Activated naive CD4-positive, alpha-beta T cell treated with anti-CD3 and anti-CD28 coated beads, Interleukin-2, amount 50 U/mL, for 24 hours (primary cell): Measurements from ENCODE around the gene KRT39.
"Not testable (repeated sequence)": the region's sequence is repeated elsewhere in the genome, so short reads cannot be mapped to it uniquely, and the experiment has no call there.

Source experiments
- H3K27ac Mint-ChIP-seq: one replicate; pipeline ENCODE4 v1.8.0; 2021; ENCODE audit warnings: mild to moderate bottlenecking, mixed read lengths
- H3K27me3 Mint-ChIP-seq: one replicate; pipeline ENCODE4 v1.8.0; 2021; ENCODE audit warnings: mixed read lengths
- H3K36me3 Mint-ChIP-seq: one replicate; pipeline ENCODE4 v1.8.0; 2021; ENCODE audit warnings: mixed read lengths
- H3K4me1 Mint-ChIP-seq: one replicate; pipeline ENCODE4 v1.8.0; 2021; ENCODE audit warnings: mixed read lengths
- H3K4me3 Mint-ChIP-seq: one replicate; pipeline ENCODE4 v1.8.0; 2021; ENCODE audit warnings: mild to moderate bottlenecking, mixed read lengths
- H3K9me3 Mint-ChIP-seq: one replicate; pipeline ENCODE4 v1.8.0; 2021; ENCODE audit warnings: mixed read lengths

Gene KRT39

GRCh38 chr17:40936976-40937375 lies 29.8 kb downstream of the KRT39 start:
- no peaks in the 10 kb centered on the region for H3K4me1 Mint-ChIP-seq
- H3K27me3 Mint-ChIP-seq: peaks cover 6% of the 10 kb centered on the region
- no peak overlapping the region for H3K4me3 Mint-ChIP-seq
- no peaks in the 10 kb centered on the region for H3K36me3 Mint-ChIP-seq
- no peaks in the 10 kb centered on the region for H3K9me3 Mint-ChIP-seq
- no peak overlapping the region for H3K27ac Mint-ChIP-seq

- Mint-ChIP-seq H3K9me3 (no peaks in the 10 kb centered on the region), H3K27ac (no peak overlapping the region), H3K4me3 (no peak overlapping the region), H3K27me3 (peaks cover 6% of the 10 kb centered on the region), H3K36me3 (no peaks in the 10 kb centered on the region), H3K4me1 (no peaks in the 10 kb centered on the region)
These were observed 30.2 kb downstream of the KRT39 start for GRCh38 chr17:40936437-40936971.

- H3K4me3 Mint-ChIP-seq: no peak overlapping the region
- no peak overlapping the region for H3K27ac Mint-ChIP-seq
- H3K4me1 Mint-ChIP-seq: no peaks in the 10 kb centered on the region
- no peaks in the 10 kb centered on the region for H3K9me3 Mint-ChIP-seq
- H3K27me3 Mint-ChIP-seq: peaks cover 6% of the 10 kb centered on the region
- H3K36me3 Mint-ChIP-seq: no peaks in the 10 kb centered on the region
These were observed 31.1 kb downstream of the KRT39 start for GRCh38 chr17:40935624-40936023.

GRCh38 chr17:40932608-40933007 lies 34.1 kb downstream of the KRT39 start:
- H3K36me3 Mint-ChIP-seq: no peaks in the 10 kb centered on the region
- no peaks in the 10 kb centered on the region for H3K9me3 Mint-ChIP-seq
- no peak overlapping the region for H3K27ac Mint-ChIP-seq
- H3K4me1 Mint-ChIP-seq: no peaks in the 10 kb centered on the region
- peaks cover 6% of the 10 kb centered on the region for H3K27me3 Mint-ChIP-seq
- H3K4me3 Mint-ChIP-seq: no peak overlapping the region

- H3K4me1 Mint-ChIP-seq: no peaks in the 10 kb centered on the region
- no peaks in the 10 kb centered on the region for H3K36me3 Mint-ChIP-seq
- H3K27ac Mint-ChIP-seq: no peak overlapping the region
- H3K27me3 Mint-ChIP-seq: peaks cover 7% of the 10 kb centered on the region
- no peak overlapping the region for H3K4me3 Mint-ChIP-seq
- no peaks in the 10 kb centered on the region for H3K9me3 Mint-ChIP-seq
These were observed 35.4 kb downstream of the KRT39 start for GRCh38 chr17:40931311-40931710.

- no peak overlapping the region for H3K27ac Mint-ChIP-seq
- H3K9me3 Mint-ChIP-seq: no peaks in the 10 kb centered on the region
- peaks cover 7% of the 10 kb centered on the region for H3K4me1 Mint-ChIP-seq
These were observed 40.4 kb downstream of the KRT39 start for GRCh38 chr17:40926341-40926740.

GRCh38 chr17:40922239-40922638 lies 44.5 kb downstream of the KRT39 start:
- H3K27me3 Mint-ChIP-seq: peaks cover 11% of the 10 kb centered on the region
- H3K4me1 Mint-ChIP-seq: peaks cover 12% of the 10 kb centered on the region
- no peak overlapping the region for H3K27ac Mint-ChIP-seq
- no peak overlapping the region for H3K4me3 Mint-ChIP-seq
- H3K9me3 Mint-ChIP-seq: no peaks in the 10 kb centered on the region
- no peaks in the 10 kb centered on the region for H3K36me3 Mint-ChIP-seq

More at GRCh38 chr17:40926341-40926740, 40.4 kb downstream of the KRT39 start:
- Mint-ChIP-seq H3K36me3 (no peaks in the 10 kb centered on the region), H3K27me3 (peaks cover 8% of the 10 kb centered on the region), H3K4me3 (no peak overlapping the region)

- H3K36me3 Mint-ChIP-seq: no peaks in the 10 kb centered on the region
These were observed 45.7 kb downstream of the KRT39 start for GRCh38 chr17:40921026-40921425.

GRCh38 chr17:40917116-40917515 lies 49.6 kb downstream of the KRT39 start:
- not testable (repeated sequence) for H3K27me3 Mint-ChIP-seq, H3K9me3 Mint-ChIP-seq, H3K36me3 Mint-ChIP-seq, H3K4me3 Mint-ChIP-seq, H3K27ac Mint-ChIP-seq
- H3K4me1 Mint-ChIP-seq: peaks cover 17% of the 10 kb centered on the region

More at GRCh38 chr17:40921026-40921425, 45.7 kb downstream of the KRT39 start:
- no peak overlapping the region for H3K27ac Mint-ChIP-seq
- peaks cover 12% of the 10 kb centered on the region for H3K4me1 Mint-ChIP-seq
- H3K9me3 Mint-ChIP-seq: no peaks in the 10 kb centered on the region
- no peak overlapping the region for H3K4me3 Mint-ChIP-seq
- H3K27me3 Mint-ChIP-seq: peaks cover 4% of the 10 kb centered on the region

- H3K4me1 Mint-ChIP-seq: peaks cover 14% of the 10 kb centered on the region
- no peak overlapping the region for H3K4me3 Mint-ChIP-seq
- H3K27ac Mint-ChIP-seq: no peak overlapping the region
- H3K36me3 Mint-ChIP-seq: no peaks in the 10 kb centered on the region
- peaks cover 3% of the 10 kb centered on the region for H3K27me3 Mint-ChIP-seq
- no peaks in the 10 kb centered on the region for H3K9me3 Mint-ChIP-seq
These were observed 50.4 kb downstream of the KRT39 start for GRCh38 chr17:40916366-40916765.

- H3K4me1 Mint-ChIP-seq: peaks cover 8% of the 10 kb centered on the region
- no peaks in the 10 kb centered on the region for H3K36me3 Mint-ChIP-seq
- no peaks in the 10 kb centered on the region for H3K9me3 Mint-ChIP-seq
- no peak overlapping the region for H3K4me3 Mint-ChIP-seq
- peaks cover 3% of the 10 kb centered on the region for H3K27me3 Mint-ChIP-seq
- H3K27ac Mint-ChIP-seq: no peak overlapping the region
These were observed 51.0 kb downstream of the KRT39 start for GRCh38 chr17:40915721-40916256.

- Mint-ChIP-seq H3K9me3 (no peaks in the 10 kb centered on the region), H3K27me3 (peaks cover 3% of the 10 kb centered on the region), H3K4me1 (peaks cover 8% of the 10 kb centered on the region), H3K4me3 (no peak overlapping the region), H3K36me3 (no peaks in the 10 kb centered on the region), H3K27ac (no peak overlapping the region)
These were observed 51.5 kb downstream of the KRT39 start for GRCh38 chr17:40915199-40915661.

- no peak overlapping the region for H3K27ac Mint-ChIP-seq
- H3K9me3 Mint-ChIP-seq: no peaks in the 10 kb centered on the region
- no peak overlapping the region for H3K4me3 Mint-ChIP-seq
- no peaks in the 10 kb centered on the region for H3K36me3 Mint-ChIP-seq
- H3K4me1 Mint-ChIP-seq: peaks cover 8% of the 10 kb centered on the region
- peaks cover 2% of the 10 kb centered on the region for H3K27me3 Mint-ChIP-seq
These were observed 52.5 kb downstream of the KRT39 start for GRCh38 chr17:40914075-40914855.

GRCh38 chr17:40912486-40913210 lies 54.1 kb downstream of the KRT39 start:
- H3K9me3 Mint-ChIP-seq: no peaks in the 10 kb centered on the region
- H3K36me3 Mint-ChIP-seq: no peaks in the 10 kb centered on the region
- H3K4me3 Mint-ChIP-seq: no peak overlapping the region
- peaks cover 8% of the 10 kb centered on the region for H3K4me1 Mint-ChIP-seq
- no peak overlapping the region for H3K27ac Mint-ChIP-seq
- peaks cover 7% of the 10 kb centered on the region for H3K27me3 Mint-ChIP-seq

- no peaks in the 10 kb centered on the region for H3K9me3 Mint-ChIP-seq
- H3K27me3 Mint-ChIP-seq: peaks cover 9% of the 10 kb centered on the region
- H3K36me3 Mint-ChIP-seq: no peaks in the 10 kb centered on the region
- H3K4me3 Mint-ChIP-seq: no peak overlapping the region
- H3K4me1 Mint-ChIP-seq: peaks cover 5% of the 10 kb centered on the region
- H3K27ac Mint-ChIP-seq: no peak overlapping the region
These were observed 56.3 kb downstream of the KRT39 start for GRCh38 chr17:40910441-40910841.

GRCh38 chr17:40909755-40910154 lies 57.0 kb downstream of the KRT39 start:
- Mint-ChIP-seq H3K4me1 (no peaks in the 10 kb centered on the region), H3K4me3 (no peak overlapping the region), H3K27ac (no peak overlapping the region), H3K9me3 (no peaks in the 10 kb centered on the region), H3K27me3 (peaks cover 9% of the 10 kb centered on the region), H3K36me3 (no peaks in the 10 kb centered on the region)
